HG03457 (cell line): Measurements from ENCODE around the gene LRRFIP1.
"Not testable (repeated sequence)": the region's sequence is repeated elsewhere in the genome, so short reads cannot be mapped to it uniquely, and the experiment has no call there.

ENCODE experiments used
- ATAC-seq: cut with Tn5 transposase; IDR thresholded peaks from one replicate; pipeline ENCODE4 v1.9.1; 2021; ENCODE audit warnings: moderate number of reproducible peaks; ENCODE audit not compliant: unreplicated experiment

The LRRFIP1 gene, protein sequence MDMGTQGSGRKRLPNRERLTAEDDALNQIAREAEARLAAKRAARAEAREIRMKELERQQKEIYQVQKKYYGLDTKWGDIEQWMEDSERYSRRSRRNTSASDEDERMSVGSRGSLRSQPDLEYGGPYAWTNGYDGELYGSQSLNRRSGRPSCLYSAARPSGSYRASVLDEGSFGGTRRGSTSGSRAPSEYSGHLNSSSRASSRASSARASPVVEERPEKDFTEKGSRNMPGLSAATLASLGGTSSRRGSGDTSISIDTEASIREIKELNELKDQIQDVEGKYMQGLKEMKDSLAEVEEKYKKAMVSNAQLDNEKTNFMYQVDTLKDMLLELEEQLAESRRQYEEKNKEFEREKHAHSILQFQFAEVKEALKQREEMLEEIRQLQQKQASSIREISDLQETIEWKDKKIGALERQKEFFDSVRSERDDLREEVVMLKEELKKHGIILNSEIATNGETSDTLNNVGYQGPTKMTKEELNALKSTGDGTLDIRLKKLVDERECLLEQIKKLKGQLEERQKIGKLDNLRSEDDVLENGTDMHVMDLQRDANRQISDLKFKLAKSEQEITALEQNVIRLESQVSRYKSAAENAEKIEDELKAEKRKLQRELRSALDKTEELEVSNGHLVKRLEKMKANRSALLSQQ

DNA sequence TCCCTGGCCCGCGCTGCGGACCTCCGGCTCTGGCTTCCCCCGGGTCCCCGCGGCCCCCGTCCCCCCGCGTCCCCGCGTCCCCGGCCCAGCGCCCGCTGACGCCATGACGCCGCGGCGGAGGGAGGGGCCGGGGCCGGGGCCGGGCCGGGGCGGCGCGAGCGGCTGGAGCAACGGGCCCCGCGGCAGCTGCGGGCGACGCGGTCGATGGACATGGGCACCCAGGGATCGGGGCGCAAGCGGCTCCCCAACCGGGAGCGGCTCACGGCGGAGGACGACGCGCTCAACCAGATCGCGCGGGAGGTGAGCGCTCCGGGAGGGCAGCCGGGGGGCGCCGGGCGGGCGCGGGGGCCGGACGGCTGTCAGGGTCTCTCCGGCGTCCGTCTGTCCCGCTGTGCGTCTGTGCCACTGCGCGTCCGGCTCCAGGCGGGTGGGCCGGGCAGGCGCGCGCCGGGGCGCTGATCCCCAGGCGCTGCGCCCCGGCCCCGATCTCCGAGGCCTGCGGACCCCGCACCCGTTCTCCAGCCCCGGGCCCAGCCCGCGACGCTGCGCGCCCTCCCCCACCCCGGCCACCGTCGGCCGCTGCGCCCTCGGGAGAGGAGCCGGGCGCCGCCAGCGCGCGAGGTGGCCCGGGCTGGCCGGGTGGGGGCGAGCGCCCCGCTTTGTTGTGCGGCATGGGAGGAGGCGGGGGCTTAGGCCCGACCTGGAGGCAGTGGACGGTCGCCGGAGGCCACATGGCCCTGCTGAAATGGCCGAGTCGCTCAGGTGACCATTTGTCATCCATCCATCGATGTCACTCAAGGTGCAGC lies at the start of gene LRRFIP1:
TSS of gene LRRFIP1 (plus strand) at position 147 of the 806 bp plus-strand sequence. CDS start at position 205, 58 bp downstream.
- ATAC-seq, result no peak

DNA sequence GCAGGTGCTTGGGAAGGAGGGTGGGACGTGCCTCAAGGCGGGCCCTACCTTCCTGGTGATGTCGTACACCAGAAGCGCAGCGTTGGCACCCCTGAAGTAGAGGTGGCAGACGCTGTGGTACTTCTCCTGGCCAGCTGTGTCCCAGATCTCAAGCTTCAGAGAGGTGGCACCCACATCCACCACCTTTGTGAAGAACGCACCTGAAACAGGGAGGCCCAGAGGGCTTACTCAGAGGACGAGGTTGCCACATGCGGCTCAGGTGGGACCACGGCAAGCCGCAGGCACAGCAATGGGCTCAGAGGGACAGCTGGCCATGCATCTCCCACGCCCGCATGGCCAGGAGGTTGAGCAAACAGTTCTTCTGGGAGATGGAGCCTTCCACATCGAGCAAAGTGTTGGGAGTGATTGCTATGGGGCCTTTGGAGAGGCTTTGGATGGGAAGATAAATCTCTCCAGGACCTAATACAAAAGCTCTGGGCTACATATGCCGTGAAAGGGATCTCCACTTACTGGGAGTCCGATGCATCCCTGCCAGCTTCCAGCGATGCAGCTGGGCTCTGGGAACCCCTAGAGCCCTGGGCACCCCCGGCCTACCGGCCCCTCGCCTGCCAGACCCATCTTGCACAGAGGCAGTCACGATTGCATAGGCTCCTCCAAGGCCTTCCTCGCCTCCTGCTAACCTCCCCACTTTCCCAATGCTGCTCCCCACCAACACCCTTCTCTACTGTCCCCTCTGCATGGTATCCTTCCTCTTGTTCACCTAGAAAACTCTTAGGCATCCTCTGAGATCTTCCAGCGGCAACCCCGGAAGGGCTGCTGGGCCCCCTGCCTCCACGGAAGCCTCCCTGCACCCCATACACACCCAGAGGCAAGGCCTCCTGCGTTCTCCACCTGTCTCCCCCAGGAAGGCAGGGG lies 49.2 kb upstream of the LRRFIP1 start:
- ATAC-seq, result no peak

DNA sequence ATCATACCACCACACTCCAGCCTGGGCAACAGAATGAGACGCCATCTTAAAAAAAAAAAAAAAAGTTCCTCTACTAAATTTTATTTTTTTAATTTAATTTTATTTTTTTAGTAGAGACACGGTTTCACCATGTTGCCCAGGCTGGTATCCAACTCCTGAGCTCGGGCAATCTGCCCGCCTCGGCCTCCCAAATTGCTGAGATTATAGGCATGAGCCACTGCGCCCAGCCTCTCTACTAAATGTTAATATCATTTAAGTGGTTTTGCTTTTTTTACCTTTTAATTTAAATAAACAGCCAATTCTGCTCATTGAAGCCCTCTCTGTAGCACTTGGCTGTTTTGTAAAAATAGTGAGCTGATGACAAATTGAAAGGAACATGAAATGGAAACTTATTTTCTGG lies 46.1 kb upstream of the LRRFIP1 start:
- no peak for ATAC-seq

DNA sequence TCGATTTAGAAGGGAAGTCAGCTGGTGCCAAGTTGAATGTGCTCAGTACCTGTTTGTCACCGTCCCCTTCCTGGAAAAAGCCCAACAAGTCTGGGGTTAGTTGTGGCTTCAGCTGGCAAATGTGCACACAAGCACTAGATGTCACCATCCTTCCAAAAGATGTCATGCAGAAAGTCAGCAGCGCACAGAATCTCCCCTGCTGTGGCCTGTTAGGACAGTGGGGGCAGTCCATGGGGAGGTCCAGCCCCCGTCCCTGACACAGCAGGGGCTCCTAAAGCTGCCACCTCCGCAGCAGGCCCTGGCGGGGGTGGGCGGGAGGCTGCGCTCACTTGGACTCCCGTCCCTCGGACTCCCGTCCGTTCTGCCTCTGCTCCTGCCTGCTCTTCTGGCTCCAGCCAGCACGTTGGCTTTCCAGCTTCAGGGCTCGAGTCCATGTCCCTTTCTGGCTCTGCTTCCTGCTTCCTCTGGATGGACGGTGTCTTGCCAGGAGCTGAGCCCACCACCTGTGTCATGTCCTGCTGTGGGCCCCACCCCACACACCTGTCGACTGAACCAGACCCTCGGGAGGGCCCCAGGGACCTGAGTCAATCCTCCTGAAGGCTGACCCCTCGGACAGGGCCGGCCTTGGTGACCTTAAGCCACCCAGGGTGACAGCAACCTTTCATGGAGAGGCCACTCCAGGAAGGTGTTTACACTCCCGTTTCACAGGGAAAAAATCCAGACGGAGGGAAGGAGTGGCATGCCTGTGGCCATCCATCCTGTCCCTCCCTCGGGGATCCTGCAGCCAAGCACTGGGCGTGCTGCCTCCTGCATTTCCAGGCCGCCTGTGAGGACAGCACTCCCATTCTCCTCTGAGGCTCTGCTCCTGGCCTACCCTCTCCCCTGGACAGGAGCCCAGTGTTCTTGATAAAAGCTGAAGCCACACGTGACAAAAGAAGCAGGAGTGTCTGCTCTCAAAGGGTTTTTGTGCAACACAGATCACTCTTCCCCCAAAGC lies 45.3 kb upstream of the LRRFIP1 start:
- ATAC-seq, result no peak

DNA sequence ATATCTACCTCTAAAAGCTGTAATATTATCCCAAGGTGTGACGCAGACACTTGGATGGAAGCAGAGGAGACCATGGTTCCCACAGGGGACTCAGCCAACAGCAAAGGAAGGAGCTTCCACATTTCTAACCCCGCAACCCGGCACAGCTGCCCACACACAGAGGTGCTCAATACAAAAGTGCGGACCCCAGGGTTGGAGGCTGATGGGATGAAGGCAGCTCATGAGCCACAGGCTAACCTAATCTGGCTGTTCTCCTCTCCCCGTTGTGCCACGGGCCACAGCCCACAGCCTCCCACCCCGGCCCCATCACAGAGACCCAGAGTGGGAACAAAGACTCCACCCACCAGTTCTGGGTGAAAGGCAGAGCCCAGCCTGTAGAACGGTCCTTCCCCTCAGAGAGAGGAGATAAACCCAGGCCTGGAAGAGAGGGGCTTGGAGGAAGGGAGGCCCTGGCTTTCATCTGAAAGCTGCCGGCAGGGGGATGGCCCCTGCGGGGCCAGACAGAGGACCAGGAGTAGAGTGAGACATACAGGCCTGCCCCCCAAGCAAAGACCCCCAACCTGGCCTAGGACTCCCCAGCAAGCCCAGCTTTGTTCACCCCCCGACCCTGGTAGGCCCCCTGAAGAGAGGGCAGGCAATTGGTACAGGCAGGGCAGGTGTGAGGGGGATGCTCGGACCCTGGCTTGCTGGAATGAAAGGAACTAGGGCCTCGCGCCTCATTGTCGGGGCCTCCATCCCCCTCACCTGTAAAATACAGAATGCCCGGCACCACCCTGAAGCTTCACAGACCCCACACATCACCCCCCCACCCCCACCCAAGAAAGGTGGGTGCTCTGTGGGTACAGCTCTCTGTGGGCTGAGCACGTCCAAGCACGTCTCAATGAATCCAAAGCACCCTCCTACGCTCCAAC lies 43.7 kb upstream of the LRRFIP1 start:
- no peak for ATAC-seq

DNA sequence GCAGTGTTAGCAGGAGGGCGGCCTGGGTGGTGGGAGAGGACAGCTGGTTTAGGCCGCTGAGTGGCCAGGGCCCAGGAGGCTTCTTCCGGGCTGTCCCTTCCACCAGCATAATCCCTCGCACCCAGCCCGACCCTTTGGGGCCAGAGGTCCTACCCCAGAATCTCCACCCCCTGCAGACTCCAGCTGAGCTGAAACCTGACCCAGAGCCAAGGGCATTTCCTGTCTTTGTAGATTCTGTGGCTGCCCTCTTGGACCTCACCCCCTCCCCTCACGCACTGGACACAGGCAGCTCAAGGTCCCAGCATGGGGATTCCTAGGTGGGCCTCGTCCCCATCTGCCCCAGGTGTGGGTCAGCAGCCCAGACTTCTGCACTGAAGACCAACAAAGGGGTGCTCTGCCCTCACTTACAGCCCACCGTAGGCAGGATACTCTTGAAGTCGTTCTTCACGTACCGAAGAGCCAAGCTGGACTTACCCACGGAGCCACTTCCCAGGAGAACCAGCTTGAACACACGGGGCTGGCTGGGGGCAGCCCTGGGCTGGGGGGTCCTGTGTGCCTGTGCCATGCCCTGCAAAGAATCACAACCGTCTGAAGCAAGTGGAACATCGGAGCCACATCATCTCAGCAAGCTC lies 41.7 kb upstream of the LRRFIP1 start:
- ATAC-seq, result no peak

DNA sequence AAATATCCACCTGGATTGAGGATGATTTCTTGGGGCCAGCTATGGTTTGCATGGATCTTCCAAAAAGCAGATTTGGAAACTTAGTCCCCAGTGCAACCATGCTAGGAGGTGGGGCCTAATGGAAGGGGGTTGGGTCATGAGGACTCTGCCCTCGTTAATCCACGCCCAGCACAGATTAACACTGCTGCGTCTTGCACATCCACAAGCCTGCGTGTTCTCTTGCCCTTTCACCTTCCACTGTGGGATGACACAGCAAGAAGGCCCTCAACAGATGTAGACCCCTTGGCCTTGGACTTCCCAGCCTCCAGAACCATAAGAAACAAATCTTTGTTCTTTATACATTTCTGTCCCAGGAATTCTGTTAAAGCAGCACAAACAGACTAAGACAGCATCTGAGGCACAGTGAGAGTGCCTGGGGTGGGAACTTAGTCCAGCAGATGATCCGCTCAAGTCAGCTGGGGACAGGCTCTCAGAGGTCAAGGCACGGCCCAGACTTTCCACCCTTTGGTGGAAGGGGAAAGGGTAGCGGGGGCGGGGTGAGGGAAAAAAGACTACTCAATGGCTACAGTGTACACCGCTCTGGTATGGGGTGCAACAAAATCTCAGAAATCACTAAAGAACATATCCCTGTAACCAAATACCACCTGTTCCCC lies 39.2 kb upstream of the LRRFIP1 start:
- ATAC-seq, result no peak

DNA sequence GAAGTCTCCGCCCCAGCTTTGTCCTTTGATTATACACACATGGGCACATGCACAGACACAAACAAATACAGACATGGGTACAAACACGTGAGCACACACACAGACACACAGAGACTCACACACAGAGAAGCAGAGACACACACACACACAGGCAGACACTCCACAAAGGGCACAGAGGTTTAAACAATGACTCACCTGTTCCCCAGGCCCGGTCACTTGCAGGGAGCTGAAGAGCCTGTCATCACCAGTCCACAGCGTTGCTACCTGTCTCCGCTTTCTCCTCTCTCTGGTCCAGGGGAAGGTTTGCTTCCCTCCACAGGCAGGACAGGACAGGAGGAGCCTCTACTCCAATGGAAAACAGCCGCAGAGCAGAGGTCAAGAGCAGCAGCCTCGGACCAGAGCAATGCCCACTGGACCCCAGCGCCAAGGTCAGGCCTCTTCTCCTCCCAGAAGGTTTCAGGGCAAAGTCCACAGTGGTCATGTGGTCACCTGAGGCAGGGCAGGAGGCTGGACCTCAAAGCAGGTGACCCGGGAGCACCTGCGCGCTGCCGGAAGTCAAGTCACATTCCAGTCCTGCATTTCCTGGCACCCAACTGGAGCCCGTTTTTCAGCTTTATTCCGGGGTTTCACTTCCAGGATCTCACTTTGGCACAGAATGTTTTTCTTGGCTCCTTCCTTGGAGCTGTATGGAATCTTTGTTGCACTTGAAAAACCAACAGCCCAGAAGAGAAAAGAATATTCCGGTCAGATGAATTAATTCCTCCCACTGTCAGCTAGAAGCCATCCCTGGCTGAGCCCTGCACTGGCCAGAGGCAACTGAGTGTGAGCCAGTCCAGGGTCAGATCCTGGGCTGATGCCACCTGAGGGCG lies 36.9 kb upstream of the LRRFIP1 start, which contains the start of gene RAB17:
TSS of gene RAB17 (minus strand) at position 463 of the 869 bp plus-strand sequence. CDS start 4,580 bp downstream, outside the sequence.
- no peak for ATAC-seq

DNA sequence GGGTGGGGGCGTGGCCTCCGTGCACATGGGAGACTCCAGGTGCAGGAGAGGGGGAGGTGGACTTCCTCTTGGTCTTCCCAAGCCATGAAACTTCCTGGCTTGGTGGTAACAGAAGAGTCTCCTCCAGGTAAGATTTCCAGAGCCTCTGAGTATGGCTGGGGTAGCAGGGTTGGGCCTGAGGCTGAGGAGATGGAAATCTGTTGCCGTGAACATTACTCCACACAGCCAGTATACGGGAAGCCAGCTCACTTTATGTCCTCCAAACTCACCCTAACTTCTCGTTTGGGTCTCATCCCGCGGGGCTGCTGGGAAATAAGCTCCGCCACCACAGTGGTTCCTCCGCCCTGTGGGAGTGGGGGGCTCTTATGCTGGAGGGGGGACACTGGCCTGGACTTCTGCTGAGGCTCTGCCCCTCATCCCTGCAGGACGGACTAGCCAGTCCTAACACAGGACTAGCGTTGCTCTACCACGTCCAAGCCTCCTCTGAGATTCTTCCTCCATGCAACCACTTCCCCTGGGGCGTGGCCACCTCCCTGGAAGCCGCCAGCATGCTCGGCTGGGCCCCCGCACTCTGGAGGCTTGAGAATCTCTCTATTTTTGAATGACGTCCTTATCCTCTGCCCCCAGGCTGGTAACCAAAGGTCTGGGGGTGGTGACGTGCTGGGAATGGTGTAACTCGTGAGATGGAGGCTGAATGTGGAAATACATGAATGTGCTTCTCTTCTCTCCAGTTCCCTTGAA lies 36.1 kb upstream of the LRRFIP1 start:
- no peak for ATAC-seq

DNA sequence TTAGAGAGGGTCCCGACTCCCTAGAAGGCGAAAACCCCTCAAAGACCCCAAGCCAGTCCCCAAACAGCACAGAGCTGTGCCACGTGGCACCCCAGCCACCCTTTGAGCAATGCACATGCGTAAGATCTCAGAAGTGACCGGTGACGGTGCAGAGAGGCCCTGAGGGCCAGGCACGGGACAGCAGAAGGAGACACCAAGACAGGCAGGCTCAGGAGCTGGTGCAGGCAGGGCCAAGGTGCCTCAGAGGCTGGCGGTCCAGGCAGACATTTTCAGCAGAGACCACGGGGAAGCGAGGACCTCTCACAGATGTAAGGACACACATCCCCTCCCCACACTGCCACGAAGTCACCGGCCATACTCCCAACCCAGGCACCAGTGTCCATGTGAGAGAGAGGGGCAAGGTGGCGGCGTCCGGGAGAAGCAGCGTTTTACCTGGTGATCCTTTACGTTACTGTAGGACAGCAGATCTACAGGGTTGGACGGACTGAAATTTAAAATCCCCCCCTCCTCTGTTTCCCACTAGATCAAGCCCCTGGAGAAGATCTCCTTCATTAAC lies 34.9 kb upstream of the LRRFIP1 start:
- ATAC-seq, result no peak

DNA sequence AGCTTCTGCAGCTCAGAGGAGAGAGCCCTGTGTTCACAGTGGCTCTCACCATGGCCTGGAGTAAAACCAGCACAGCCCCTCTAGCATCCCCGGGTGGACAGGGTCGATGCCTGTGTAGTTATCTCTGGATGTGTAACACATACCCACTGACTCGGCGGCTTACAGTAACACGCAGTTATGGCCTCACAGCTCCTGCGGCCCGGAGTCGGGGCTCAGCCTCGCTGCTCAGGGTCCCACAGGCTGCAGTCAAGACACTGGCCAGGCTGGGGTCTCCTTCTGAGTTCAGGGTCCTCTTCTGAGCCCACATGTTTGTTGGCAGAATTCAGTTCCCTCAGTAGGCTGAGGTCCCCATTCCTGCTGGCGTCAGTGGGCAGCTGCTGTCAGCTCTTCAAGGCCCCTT lies 34.4 kb upstream of the LRRFIP1 start:
- no peak for ATAC-seq

DNA sequence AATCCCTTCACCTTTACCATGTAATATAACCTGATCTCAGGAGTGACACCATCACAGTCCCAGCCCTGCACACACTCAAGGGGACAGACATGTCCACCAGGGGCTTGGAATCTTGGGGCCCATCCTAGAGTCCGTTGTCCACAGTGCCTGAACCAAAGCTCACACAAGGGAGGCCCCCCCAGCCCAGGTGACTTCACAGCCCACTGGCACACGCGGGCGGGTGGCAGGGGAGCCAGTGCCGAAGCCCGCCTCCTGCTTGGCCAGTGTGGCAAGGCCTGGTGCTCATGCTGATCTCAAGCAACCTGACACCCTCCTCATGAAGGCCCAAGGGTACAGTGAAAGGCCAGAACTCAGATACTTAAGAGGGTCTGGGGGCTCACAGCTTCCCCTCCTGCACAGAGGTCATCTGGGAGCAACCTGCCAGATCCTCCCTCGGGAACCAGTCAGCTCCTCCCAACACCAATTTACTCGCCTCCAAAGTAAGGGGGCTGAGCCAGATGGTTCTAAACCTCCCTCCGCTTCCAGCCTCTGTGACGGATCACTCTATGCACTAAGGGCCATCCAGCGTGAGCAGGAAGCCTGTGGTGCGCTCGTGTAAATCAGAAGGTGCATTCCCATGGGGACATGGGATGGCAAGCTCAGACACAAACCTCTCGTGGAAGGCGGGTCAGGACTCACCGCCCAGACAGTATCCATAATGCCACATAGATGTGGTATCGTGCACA lies 33.6 kb upstream of the LRRFIP1 start:
- ATAC-seq, result no peak

DNA sequence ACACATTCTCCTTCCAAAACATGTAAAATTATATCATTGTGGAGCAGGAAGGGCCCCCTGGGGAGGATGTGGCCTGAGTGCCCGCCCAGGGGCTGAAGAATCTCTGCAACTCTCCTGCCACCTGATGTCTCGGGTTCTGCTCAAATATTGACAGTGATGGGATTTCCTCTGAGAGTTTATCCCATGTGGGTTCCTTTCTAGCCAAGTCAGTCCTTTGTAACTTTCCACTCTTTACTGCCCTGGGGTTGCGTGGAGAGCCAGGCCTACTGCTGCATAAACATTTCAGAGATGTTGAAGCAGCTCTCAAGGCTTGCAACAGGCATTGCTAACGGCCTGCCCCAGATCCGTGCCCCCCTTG lies 32.9 kb upstream of the LRRFIP1 start:
- no peak for ATAC-seq

DNA sequence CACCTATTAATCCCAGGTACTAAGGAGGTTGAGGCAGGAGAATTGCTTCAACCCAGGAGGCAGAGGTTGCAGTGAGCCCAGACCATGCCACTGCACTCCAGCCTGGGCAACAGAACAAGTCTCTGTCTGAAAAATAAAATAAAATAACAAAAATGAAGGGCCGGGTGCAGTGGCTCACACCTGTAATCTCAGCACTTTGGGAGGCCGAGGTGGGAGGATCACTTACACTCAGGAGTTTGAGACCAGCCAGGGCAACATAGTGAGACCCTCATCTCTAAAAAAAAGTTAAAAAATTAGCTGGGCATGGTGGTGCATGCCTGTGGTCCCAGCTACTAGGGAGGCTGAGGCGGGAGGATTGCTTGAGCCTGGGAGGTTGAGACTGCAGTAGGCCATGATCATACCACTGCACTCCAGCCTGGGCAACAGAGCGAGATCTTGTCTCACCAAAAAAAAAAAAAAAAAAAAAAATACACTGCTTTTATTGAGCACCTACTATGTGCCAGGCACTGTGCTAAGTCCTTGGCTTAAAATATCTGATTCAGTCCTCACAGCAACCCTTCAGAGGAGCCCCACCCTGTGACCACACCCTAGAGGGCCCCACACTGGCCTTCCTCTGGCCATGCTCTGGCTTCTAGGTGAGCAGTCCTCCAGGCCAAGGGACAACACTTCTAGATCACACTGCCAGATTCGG lies 31.4 kb upstream of the LRRFIP1 start:
- not testable (repeated sequence) for ATAC-seq
